HPDE6-E6E7 (cell line): ENCODE measurements around the gene PDE9A.
"Not testable (repeated sequence)": the region's sequence is repeated elsewhere in the genome, so short reads cannot be mapped to it uniquely, and the experiment has no call there.

ENCODE experiments used
- DNase-seq: peaks from one replicate; pipeline ENCODE4 v3.0.0; 2011; ENCODE audit warnings: missing footprints; ENCODE audit errors: extremely low spot score

PDE9A gene

DNA sequence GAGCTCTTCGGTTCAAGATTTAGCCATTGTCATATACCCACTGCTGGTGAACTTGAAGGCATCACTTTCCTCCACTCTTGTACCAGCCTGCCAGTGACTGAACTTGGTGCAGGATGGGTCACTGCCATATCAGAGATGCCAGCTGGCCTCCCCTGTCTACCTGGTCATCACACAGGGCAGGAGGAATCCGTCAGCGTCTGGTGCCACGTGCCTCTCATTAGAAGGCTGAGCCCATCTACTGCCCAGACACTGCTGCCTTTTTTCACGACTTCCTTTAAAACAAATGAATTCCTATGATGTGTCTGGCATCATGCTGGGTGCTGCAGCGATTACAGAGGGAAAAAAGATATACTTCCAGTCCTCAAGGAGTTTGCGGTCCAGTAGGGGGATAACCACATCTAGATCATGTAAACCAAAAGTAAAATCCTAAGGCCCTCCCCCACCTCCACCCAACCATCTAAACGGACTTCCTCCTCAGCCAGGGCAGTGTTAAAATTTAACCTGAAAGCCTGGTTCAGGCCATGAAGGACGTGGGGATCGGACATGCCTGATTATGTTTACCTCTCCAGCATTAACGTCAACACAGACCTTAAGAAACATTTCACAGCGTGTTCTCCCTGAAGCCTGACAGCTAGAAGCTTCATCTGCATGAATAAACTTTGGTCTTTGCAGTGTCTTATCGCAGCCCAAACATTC, 29.2 kb upstream of the PDE9A start:
- no peak for DNase-seq

DNA sequence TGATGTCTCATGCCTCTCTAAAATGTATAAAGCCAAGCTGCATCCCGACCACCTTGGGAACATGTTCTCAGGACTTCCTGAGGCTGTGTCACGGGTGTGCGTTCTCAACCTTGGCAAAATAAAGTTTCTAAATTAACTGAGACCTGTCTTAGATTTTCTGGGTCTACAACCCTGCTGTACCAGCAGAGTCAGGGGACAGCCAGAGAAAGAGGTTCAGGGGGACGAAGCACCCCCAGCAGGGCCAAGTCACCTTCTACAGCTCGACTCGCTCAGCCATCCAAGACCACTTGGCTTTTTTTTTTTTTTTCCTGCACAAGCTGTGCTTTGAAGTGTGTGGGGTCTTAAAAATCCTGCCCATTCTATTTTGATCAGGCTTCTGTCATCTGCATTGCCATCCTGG, 28.5 kb upstream of the PDE9A start:
- DNase-seq: no peak

DNA sequence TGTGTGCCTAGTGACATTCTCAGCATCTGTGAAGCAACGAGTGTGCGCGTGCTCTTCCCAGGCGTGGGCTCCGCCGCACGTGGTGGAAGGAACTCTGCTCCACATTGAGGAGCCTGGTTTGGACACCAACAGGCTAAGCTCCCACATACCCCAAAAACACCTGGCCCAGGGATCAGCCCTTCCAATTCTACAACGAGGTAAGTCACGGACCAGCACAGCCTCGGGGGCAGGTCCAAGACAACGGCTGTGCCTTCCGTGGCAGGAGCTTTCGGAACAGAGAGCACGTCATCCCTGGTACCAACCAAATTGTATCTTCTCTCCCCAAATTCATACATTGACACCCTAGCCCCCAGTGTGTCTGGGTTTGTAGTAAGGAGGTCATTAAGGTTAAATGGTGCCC, 27.2 kb upstream of the PDE9A start:
- no peak for DNase-seq

DNA sequence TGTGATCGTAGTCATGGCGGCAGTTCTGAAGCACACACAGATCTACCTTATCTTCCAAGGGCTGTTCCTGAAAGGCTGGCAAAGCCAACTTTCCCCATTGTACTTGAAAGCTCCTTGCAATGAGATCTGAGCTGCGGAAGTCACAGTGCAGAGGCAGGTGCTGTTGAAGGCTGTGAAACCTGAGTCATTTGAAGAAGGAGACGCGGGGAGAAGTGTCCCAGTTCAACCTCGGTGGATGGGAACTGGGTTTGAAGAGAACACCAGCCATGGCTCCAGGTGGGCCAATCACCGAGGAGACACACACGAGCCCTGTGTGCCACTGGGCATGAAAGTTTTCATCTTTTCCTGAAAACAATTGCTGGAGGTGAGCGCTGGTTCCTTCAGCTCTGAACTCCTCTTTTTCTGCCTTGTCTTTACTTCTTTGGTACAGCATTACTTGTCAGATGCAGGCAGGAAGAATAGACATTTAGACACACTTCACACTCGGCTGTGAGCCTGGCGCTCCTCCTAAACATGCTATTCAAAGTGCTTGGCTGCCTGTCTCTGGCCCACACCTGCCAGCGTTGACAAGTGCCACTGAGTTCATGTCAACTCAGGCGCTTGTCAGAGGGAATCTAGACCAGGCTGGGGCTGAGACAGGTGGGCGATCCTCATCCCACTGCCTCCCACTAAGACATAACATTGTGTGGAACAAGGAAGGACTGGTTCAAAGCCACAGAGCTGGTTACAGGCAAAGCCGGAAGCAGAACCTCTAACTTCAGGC, 25.7 kb upstream of the PDE9A start:
- no peak for DNase-seq

DNA sequence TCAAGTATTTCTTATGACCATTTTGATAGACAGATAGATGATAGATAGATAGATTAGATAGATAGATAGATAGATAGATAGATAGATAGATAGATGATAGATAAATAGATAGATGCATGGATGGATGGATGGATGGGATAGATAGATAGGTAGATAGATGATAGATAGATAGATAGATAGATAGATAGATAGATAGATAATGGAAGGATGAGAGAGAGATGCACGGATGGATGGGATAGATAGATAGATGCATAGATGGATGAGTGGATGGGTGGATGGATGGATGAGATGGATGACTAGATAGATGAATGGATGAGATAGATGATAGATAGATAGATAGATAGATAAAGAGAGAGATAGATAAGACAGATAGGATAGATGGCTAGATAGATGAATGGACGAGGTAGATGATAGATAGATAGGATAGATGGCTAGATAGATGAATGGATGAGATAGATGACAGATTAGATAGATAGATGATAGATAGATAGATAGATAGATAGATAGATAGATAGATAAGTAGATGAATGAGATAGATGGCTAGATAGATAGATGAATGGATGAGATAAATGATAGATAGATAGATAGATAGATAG, 24.9 kb upstream of the PDE9A start:
- not testable (repeated sequence) for DNase-seq

DNA sequence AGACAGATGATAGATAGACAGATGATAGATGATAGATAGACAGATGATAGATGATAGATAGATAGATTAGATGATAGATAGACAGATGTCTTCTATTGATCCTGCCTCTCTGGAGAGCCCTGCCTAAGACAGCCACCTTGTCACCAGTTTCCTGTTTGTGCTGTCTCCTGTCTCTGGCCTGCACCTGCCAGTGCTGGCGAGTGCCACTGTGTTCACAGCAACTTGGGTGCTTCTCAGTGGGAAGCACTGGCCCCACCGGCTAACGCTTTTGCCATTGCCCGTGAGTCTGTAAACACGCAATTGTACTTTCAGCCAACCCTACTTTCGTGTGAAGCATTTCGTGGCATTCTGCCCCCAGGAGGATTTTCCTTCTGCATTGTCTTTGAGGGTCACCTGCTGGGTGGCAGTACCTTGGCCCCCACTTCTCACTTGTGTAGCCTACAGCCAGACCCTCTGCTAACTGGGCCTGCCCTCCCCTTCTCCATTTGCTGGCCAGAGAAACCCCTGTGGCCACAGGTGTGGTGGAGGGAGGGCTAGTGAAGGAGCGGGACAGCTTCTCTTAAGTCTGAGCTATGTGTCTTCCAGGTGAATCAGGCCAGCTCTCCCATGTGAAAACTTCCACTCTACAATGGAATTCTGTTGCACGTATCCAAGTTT, 23.4 kb upstream of the PDE9A start:
- DNase-seq: no peak

DNA sequence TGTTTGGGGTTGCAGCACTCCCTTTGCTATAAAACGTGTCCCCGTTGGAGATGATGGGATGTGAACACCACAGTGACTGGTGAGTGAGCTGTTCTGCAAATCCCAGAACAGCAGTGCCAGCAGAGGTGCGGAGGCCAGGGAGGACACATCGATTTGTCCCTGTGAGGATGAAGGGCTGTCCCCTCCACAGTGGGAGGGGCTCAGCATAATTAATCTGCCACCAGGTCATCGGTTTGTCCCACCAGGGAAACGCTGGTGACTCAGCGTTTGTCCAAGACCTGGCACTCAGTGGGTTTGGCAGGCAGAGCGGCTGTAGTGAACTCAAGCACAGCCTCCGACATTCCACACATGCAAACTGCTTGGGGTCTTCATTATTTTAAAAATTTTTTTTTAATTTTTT, 22.8 kb upstream of the PDE9A start:
- no peak for DNase-seq

DNA sequence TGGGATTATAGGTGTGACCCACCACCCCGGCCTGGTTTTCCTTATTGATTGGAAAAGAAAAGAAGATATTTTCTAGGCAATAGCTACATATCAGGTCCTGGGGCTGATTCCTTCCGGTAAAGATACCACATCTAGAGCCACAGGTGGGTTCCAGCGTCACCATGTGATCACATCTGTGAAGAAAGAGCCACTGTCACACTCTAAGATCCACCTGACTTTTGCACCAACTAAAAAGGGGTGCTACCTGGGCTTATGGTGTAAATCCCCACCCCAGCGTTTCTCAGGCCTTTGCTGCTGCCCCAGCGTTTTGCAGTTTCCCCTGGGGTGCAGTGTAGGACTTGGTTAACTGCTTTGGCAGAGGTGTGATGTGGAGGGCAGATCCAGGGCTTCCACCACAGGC, 22.3 kb upstream of the PDE9A start:
- no peak for DNase-seq

DNA sequence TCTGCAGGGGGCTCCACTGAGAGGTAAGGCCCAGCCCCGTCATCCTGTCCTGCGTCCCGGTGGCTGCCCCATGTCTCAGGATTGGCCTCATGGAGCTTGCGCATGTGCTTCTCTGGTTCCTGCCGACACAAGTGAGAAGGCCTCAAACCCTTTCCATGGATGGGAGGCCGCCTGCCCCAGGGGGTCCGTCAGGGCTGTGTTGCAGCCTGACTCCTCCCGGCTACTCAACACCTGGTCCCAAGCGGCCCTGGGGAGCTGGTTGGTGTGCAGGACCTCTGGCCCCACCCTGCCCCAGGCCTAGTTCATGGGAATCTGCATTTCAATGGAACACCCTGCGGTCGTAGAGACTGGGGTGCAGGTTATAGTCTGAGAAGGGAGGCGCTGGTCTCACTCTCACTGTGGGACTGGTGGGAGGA, 21.1 kb upstream of the PDE9A start:
- no peak for DNase-seq

DNA sequence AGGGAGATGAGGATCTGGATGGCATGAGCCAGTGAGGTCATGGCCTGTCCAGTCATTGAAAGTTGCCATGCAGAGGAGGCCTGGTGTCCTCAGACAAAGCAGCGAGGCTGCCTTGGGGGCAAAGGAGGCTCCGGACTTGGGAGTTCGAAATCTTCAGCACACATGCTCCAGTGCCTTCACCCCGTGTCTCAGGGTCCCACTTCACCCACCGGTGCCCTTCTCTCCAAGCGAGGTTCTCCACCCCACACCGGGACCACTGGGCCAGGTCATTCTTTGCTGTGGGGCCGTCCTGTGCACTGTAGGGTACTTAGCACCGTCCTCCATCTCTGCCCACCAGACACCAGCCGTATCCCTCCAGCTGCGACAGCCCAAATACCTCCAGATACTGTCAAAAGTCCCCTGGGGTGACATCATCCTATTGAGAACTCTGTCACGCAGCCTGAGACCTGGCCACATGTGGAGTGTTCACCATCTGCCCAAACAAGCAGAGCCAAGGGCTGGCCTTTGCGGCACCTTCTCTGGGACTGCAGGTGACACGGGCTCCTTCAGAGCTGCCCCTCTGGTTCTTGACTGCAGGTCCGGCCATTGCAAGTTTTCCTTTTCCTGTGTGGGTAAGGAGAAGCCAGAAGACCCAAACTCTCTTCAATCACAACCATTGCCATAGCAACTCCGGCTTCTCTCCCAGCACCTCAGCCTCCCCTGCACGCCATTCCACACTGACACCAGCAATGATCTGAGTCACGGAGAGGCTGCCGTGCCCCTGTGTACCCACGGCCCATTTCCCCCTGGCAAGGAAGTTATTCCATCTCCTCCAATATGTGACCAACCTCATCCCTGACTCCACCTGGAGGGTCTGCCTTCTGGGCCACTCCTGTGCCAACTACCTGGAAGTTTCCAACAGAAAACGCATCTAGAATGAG, 20.4 kb upstream of the PDE9A start:
- DNase-seq: no peak

DNA sequence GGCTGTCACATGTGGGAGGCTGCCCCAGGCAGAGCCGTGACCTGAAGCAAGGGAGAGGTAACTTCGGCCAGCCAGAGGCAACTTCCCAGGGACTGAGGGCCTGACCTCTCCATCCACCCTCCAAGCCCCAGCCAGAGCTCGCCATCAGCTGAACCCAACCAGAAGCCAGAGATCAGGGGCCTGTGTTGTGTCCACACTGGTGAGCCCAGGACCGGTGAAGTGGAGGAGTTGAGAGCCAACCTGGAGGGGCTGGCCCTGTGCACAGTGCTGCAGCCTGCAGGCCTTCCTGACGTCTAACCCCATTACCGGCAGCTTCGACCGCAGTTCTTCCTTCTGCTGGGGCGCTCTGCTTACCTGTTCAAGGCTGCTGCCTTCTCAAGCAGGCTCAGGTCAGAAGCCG, 19.6 kb upstream of the PDE9A start:
- DNase-seq: no peak

DNA sequence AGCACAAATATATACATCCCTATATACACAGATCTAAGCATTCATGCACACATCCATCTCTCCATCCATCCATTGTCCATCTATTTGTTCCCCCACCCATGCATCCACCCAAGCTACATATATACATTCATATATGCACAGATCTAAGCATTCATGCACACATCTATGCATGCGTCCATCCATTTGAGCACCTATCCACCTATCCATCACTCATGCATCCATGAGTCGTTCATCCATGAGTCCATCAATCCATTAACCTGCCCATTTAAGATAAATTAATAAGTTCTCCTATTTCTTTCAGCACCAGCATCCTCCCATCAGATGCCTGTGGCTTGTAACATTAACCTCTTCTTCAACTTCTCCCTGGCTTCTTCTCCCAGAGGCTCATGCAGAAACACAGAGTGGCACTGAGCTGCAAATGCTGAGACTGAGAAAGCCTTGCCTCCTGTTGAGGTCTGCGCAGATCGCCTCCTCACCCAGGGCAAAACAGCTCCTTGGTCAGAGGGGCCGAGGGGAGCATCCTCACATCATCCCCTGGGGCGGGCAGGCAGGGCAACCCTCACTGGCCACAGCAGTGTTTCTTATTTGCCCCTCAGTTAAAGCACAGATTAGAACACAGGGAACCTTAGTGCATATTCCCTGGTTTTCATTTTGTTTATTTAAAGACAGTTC, 17.4 kb upstream of the PDE9A start:
- DNase-seq: no peak

DNA sequence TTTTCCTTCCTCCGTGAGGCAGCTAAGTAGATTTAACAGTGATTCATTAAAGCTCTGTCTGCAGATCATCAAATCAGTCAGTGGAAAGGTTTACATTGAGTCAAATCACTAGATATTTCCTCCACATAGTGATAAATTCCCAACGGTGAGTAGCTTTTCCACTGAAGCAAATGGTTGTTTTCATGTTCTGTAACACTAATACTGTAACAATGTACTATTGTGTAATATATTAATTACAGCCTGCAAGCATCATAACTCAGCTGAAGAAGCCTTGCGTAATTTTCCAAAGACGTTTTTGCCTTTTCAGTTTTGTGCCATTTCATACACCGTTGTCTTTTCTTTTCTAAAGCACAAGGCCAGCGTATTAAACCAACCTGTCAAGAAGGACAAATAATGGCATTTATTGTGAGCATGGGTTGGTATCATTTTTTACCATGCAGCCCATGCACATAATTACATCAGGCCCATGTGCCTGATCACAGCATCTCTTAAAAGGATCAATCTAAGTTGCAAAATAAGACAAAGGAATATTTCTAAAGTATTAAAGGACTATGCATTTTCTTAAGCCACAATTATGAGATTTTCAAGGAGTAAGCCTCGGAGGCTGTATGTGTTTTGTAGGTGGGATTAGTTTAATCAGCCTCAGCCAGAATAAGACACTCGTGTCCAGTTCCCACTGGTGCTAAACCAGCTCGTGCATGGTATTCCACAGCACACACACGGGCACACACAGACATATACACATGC, 16.7 kb upstream of the PDE9A start:
- no peak for DNase-seq

DNA sequence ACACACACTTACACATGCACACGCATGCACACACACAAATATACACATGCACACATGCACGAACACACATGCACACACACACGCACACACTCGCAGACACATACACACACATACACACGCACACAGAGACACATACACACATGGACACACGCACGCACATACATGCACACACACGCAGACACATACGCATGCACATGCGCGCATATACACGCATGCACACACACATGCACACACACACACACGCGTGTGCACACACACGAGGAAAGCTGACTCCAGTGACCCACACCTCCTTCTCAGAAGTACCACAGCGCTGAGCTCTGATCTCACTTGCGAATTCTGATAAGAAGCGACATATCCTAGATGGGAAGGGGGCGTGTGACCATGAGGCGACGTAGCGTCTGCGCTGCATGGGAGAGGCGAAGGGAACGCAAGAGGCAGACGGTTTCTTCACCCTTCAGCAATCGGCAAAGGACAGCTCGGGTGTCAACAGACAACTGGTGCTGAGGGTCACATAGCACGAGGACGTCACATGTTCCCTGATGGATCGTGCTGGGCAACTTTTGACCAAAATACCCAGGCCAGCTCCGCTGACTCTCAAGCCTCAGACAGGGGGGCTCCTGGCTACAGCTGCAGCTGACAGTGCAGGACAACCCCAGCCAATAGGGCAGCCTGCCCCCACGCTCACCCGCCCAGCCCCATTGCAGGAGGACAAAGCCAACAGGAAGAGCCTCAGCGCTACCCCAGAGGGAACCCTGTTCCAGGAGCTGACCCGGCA, 16.0 kb upstream of the PDE9A start:
- DNase-seq: no peak

DNA sequence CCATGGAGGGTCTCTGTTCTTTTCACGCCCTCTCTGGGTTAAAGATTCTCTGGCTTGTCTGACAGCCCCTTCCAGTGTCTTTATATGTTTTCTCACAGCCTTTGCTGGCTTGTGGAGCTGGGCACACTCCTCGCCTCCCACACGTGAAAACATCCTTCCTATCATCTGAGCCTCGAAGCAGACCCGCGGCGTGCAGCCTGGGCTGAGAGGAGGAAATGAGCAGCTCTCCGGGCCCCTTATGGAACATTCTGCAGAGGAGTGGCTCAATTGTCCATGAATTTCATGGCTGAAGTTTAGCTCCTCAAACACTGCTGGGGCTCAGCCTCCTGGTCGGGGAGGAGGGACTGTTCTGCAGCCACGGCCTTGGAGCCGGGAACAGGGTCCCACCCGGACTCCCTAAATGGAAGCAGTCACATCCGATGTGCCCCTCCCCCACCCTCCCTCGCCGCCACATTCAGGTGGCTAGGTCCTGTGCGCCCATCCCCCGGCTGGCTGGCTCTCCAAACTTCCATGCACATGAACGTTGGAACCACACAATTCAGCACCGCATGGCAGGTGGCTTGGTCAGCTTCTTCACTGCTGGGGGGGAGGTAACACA, 15.1 kb upstream of the PDE9A start:
- DNase-seq: no peak

DNA sequence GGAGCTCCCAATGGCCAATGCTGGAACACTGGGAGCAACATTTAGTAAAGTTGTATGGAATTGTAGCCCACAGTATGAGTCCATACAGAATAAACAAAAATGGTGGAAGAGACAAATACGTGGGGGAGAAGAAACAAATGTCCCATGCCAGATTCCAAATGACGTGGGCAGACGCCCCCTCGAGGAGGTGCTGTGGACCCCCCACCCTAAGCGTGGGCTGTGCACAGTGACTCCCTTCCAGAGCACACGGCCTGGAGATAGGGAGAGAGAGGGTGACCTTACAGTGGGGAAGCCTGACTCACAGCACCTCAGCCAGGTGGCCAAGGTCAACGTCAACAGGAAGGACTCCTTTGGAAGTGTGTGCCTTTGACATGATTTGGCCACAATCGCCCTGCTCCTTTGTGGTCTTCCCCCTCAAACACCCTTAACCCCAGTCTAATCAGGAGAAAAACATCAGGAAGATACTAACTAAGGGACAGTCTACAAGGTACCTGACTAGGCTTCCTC, 13.7 kb upstream of the PDE9A start:
- DNase-seq: no peak

DNA sequence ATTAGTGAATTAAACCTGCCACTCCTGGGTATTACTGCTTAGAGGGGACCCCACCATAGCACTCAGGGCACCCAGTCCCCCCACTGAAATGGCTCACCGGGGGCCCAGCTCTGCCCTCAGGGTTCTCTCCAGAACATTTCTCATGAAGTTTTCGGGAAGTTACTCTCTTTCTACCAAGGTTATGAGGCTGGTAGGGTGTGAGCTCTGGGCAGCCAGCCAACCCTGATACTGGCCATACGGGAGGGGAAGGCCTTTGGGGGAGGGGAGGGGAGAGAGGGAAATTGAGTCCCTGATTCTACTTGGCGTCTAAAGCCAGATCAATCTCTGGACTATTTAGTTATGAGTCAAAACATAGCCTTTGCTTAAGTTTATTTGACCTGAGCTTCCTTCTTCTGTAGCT, 12.9 kb upstream of the PDE9A start:
- DNase-seq: no peak

DNA sequence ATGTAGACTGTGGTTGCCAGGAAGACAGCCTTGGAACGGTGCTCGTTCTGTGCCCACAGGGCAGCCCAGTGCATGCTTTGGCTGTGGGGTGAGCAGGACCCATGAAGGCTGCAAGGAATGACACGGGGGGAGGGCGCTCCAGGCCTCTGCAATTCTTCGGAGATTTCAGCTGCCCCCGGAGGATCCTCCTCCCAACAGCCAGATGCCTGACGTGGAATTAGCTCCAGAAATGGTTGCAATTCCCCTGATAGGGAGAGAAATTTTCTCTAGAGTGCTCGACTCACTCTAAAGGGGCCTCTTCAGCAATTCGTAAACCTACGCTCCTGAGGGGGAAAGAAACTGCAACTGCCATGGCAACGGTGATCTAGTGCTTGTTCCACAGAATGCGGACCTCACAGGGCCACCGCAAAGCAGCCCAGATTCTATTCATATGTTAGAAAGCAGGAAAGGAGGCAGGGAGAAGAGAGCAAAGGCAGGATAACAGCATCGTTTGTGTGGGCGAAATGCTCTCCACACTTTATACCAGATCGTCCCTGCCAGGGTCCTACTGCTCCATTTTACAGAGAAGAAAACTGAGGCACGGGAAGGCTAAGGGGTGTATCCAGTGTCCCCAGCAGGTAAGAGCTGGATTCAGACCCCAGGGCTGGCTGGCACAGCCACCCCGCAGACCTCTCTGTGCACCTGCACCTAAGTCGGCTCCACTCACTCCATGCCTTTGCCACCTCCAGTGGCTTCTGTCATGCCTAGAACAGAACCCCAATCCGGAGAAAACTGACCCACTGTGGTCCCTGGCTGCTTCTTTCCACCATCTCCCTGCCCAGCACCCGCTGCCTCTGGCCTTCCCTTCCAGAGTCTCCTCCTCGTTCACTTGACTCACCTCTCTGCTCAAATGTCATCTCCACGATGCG, 11.9 kb upstream of the PDE9A start:
- no peak for DNase-seq
